Testis (tissue), 2 donors: ENCODE measurements around the gene PLCB3.

Experiments used
- POLR2A ChIP-seq: fragments of 450-650 bp; IDR thresholded peaks from one replicate; pipeline ENCODE4 v1.6.1; 2017; ENCODE audit warnings: antibody characterized with exemption, mild to moderate bottlenecking, moderate library complexity
- TF ChIP-seq, protein P1 (sequence below), 3 experiments: fragments of 450-650 bp in 2 of 3; fragments of 200-600 bp in 1 of 3; sonication (generic) in 1 of 3; IDR thresholded peaks; one replicate each; pipeline ENCODE4 v1.5.1; 2016 to 2019; ENCODE audit warnings: antibody characterized with exemption in 3 of 3, mild to moderate bottlenecking in 2 of 3, moderate library complexity in 1 of 3

DNA sequence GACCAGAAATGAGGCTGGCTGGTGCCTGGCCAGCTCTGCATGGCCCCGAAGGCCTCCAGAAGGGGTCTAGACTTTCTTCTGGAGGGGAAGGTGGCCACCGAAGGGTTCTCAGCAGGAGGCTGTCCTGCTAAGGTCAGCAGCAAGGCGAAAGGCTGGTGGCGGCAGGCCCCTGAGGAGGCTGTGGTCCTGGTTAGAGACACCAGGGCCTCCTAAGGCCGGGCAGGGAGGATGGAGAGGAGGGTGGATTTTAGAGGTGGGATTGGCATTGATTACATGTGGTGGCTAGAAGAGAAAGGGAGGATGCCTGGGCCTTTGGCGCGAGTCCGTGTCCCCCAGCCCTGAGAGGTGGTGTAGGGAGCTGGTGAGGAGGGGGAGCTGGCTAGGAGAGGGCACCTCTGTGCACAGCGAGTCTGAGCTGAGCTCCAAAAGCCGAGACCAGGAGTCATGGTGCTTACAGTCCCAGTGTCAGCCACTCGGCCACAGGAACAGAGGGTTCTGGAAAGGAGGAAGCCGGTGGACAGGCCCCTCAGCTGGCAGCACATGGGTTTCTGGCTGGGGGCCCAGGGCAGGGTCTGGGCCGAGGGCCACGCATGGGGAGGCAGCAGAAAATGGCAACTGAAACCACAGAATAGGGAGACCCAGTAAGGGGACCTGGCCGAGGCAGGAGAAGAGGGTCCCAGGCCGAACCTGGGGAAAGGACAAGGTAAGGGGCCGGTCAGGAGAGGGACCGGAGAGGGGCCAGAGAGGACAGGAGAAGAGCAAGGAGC, 42.4 kb upstream of the PLCB3 start:
- TF ChIP-seq POLR2A: no peak
- TF ChIP-seq, protein P1, sequence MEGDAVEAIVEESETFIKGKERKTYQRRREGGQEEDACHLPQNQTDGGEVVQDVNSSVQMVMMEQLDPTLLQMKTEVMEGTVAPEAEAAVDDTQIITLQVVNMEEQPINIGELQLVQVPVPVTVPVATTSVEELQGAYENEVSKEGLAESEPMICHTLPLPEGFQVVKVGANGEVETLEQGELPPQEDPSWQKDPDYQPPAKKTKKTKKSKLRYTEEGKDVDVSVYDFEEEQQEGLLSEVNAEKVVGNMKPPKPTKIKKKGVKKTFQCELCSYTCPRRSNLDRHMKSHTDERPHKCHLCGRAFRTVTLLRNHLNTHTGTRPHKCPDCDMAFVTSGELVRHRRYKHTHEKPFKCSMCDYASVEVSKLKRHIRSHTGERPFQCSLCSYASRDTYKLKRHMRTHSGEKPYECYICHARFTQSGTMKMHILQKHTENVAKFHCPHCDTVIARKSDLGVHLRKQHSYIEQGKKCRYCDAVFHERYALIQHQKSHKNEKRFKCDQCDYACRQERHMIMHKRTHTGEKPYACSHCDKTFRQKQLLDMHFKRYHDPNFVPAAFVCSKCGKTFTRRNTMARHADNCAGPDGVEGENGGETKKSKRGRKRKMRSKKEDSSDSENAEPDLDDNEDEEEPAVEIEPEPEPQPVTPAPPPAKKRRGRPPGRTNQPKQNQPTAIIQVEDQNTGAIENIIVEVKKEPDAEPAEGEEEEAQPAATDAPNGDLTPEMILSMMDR (IDR thresholded peaks at IDR 0.05): no peak
